HK-2 (cell line): ENCODE data around the gene ILK.

Experiments used
- DNase-seq: peaks from one replicate; pipeline ENCODE4 v3.0.0-alpha.2; 2018; ENCODE audit not compliant: unreplicated experiment

The ILK gene

GRCh38 chr11:6636480-6636879 is 32.9 kb downstream of the ILK start:
- no peak for DNase-seq

- no peak for DNase-seq
Measured at GRCh38 chr11:6637871-6638270, 34.3 kb downstream of the ILK start.

GRCh38 chr11:6638429-6638828 is 34.9 kb downstream of the ILK start:
- no peak for DNase-seq

GRCh38 chr11:6640036-6640984 is 36.7 kb downstream of the ILK start:
- DNase-seq, result no peak

GRCh38 chr11:6640985-6641701 is 37.6 kb downstream of the ILK start:
- no peak for DNase-seq

- DNase-seq, result no peak
Measured at GRCh38 chr11:6642957-6643356, 39.4 kb downstream of the ILK start.

- DNase-seq, result no peak
Measured at GRCh38 chr11:6646071-6646470, 42.5 kb downstream of the ILK start.

- DNase-seq, result no peak
Measured at GRCh38 chr11:6646576-6646917, 43.0 kb downstream of the ILK start.

- DNase-seq, result no peak
Measured at GRCh38 chr11:6646918-6647679, 43.5 kb downstream of the ILK start.

GRCh38 chr11:6647836-6648235 is 44.3 kb downstream of the ILK start:
- DNase-seq, result no peak

GRCh38 chr11:6648501-6648900 is 44.9 kb downstream of the ILK start:
- no peak for DNase-seq

- no peak for DNase-seq
Measured at GRCh38 chr11:6650104-6650503, 46.5 kb downstream of the ILK start.

GRCh38 chr11:6650980-6651379 is 47.4 kb downstream of the ILK start:
- no peak for DNase-seq

- no peak for DNase-seq
Measured at GRCh38 chr11:6652182-6652581, 48.6 kb downstream of the ILK start.

GRCh38 chr11:6653097-6653496 is 49.5 kb downstream of the ILK start:
- no peak for DNase-seq

- DNase-seq, result no peak
Measured at GRCh38 chr11:6653656-6654055, 50.1 kb downstream of the ILK start.

GRCh38 chr11:6654281-6655019 is 50.9 kb downstream of the ILK start:
- DNase-seq, result no peak

- no peak for DNase-seq
Measured at GRCh38 chr11:6655020-6655789, 51.6 kb downstream of the ILK start.

GRCh38 chr11:6655790-6656583 is 52.4 kb downstream of the ILK start, which contains the start of gene DCHS1:
DCHS1 (minus strand) TSS chr11:6655809; CDS start chr11:6641613, 14,196 bp downstream.
- no peak for DNase-seq

- no peak for DNase-seq
Measured at GRCh38 chr11:6656584-6656915, 53.0 kb downstream of the ILK start.
